ENCODE results near the gene IKZF2. TPM values are rescaled to one million over a fixed set of nuclear protein-coding genes. Genes with fewer than 3 reads are reported as not detected.

The IKZF2 gene
- total RNA-seq, 1 donor from 2014 or later: 12.0 TPM

GRCh38 chr2:213098612-213099011 is 52.8 kb downstream of the IKZF2 start:
- no peak for DNase-seq

- DNase-seq: no peak
Observed at GRCh38 chr2:213091765-213092164, 59.6 kb downstream of the IKZF2 start.

- no peak for DNase-seq
Observed at GRCh38 chr2:213090772-213091171, 60.6 kb downstream of the IKZF2 start.

GRCh38 chr2:213089438-213089837 is 62.0 kb downstream of the IKZF2 start:
- DNase-seq: no peak

GRCh38 chr2:213087040-213087439 is 64.4 kb downstream of the IKZF2 start:
- DNase-seq: no peak

- DNase-seq: no peak
Observed at GRCh38 chr2:213086571-213086970, 64.8 kb downstream of the IKZF2 start.

GRCh38 chr2:213086050-213086449 is 65.4 kb downstream of the IKZF2 start:
- no peak for DNase-seq

- DNase-seq: no peak
Observed at GRCh38 chr2:213085538-213085937, 65.9 kb downstream of the IKZF2 start.

GRCh38 chr2:213084261-213084660 is 67.2 kb downstream of the IKZF2 start:
- no peak for DNase-seq

GRCh38 chr2:213080969-213081617 is 70.3 kb downstream of the IKZF2 start:
- DNase-seq: no peak

GRCh38 chr2:213079756-213080155 is 71.7 kb downstream of the IKZF2 start:
- no peak for DNase-seq

- DNase-seq: no peak
Observed at GRCh38 chr2:213078686-213079085, 72.7 kb downstream of the IKZF2 start.

- no peak for DNase-seq
Observed at GRCh38 chr2:213069531-213069930, 81.9 kb downstream of the IKZF2 start.

GRCh38 chr2:213068676-213069359 is 82.6 kb downstream of the IKZF2 start:
- DNase-seq: no peak

- DNase-seq: no peak
Observed at GRCh38 chr2:213067888-213068287, 83.5 kb downstream of the IKZF2 start.

- no peak for DNase-seq
Observed at GRCh38 chr2:213066443-213066743, 85.0 kb downstream of the IKZF2 start.

GRCh38 chr2:213065583-213066442 is 85.6 kb downstream of the IKZF2 start:
- DNase-seq: no peak

GRCh38 chr2:213064099-213064498 is 87.3 kb downstream of the IKZF2 start:
- DNase-seq: no peak

GRCh38 chr2:213057977-213058376 is 93.4 kb downstream of the IKZF2 start:
- no peak for DNase-seq

- DNase-seq: no peak
Observed at GRCh38 chr2:213046431-213046830, 105.0 kb downstream of the IKZF2 start.

- DNase-seq: no peak
Observed at GRCh38 chr2:213043566-213043965, 107.8 kb downstream of the IKZF2 start.

- DNase-seq: no peak
Observed at GRCh38 chr2:213042262-213042661, 109.2 kb downstream of the IKZF2 start.

GRCh38 chr2:213036836-213037235 is 114.6 kb downstream of the IKZF2 start:
- DNase-seq: no peak
